Parathyroid adenoma (tissue), 2 donors: ENCODE measurements around the gene POSTN.
"Not testable (repeated sequence)": the region's sequence is repeated elsewhere in the genome, so short reads cannot be mapped to it uniquely, and the experiment has no call there.

Experiments
- H2AFZ ChIP-seq: fragments of 300-600 bp; sonication (generic); one replicate; pipeline ENCODE4 v1.7.0; 2017; ENCODE audit warnings: antibody characterized with exemption, mild to moderate bottlenecking
- H3K27ac ChIP-seq: fragments of 300-600 bp; sonication (generic); one replicate; pipeline ENCODE4 v1.7.0; 2017
- H3K27me3 ChIP-seq: fragments of 300-600 bp; sonication (generic); one replicate; pipeline ENCODE4 v1.7.0; 2017; ENCODE audit warnings: low read length; ENCODE audit not compliant: control insufficient read depth, insufficient read depth
- H3K36me3 ChIP-seq: fragments of 300-600 bp; sonication (generic); one replicate; pipeline ENCODE4 v1.7.0; 2017; ENCODE audit warnings: low read length; ENCODE audit not compliant: control insufficient read depth, insufficient read depth
- H3K4me1 ChIP-seq: fragments of 300-600 bp; sonication (generic); one replicate; pipeline ENCODE4 v1.7.0; 2017; ENCODE audit warnings: control low read depth
- H3K4me2 ChIP-seq: fragments of 300-600 bp; sonication (generic); one replicate; pipeline ENCODE4 v1.7.0; 2017; ENCODE audit warnings: low read length
- H3K4me3 ChIP-seq: fragments of 300-600 bp; sonication (generic); one replicate; pipeline ENCODE4 v1.7.0; 2017; ENCODE audit warnings: low read depth, low read length
- H3K79me2 ChIP-seq: fragments of 300-600 bp; sonication (generic); one replicate; pipeline ENCODE4 v1.7.0; 2017; ENCODE audit warnings: control low read depth
- H3K9ac ChIP-seq: fragments of 300-600 bp; sonication (generic); one replicate; pipeline ENCODE4 v1.7.0; 2017; ENCODE audit warnings: mild to moderate bottlenecking
- H3K9me3 ChIP-seq: fragments of 300-600 bp; sonication (generic); one replicate; pipeline ENCODE4 v1.7.0; 2017; ENCODE audit warnings: low read length; ENCODE audit not compliant: control insufficient read depth
- TF ChIP-seq, protein P1 (sequence below): fragments of 300-600 bp; sonication (generic); IDR thresholded peaks from one replicate; pipeline ENCODE4 v1.7.0; 2017; ENCODE audit warnings: antibody characterized with exemption, mild to moderate bottlenecking
- donor health status: primary hyperparathyroidism.

The POSTN gene

DNA sequence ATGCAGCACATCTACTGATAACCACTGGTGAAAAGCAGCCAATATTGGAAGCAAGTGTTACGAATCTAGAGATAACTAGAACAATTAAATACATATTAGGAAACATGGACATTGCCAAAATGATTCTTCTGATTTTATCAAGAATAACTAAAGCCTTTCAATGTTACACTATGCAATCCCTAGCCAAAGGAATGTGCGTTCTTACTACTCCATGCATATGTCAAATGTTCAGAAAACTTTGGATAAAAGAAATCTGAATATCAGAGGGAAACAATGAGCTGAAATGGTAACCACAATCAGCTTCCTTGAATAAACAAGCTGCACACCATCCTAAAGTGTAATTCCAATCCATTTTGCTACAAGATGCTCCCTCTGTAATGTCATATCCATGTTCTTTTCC, 951 bp upstream of the POSTN start:
- Histone ChIP-seq H2AFZ (no peak overlapping the region), H3K4me2 (no peak overlapping the region), H3K4me1 (no peaks in the 10 kb centered on the region), H3K4me3 (no peak overlapping the region), H3K9ac (no peak overlapping the region), H3K36me3 (no peaks in the 10 kb centered on the region), H3K79me2 (no peaks in the 10 kb centered on the region), H3K27me3 (no peaks in the 10 kb centered on the region), H3K27ac (no peak overlapping the region), H3K9me3 (no peaks in the 10 kb centered on the region)
- TF ChIP-seq, protein P1, sequence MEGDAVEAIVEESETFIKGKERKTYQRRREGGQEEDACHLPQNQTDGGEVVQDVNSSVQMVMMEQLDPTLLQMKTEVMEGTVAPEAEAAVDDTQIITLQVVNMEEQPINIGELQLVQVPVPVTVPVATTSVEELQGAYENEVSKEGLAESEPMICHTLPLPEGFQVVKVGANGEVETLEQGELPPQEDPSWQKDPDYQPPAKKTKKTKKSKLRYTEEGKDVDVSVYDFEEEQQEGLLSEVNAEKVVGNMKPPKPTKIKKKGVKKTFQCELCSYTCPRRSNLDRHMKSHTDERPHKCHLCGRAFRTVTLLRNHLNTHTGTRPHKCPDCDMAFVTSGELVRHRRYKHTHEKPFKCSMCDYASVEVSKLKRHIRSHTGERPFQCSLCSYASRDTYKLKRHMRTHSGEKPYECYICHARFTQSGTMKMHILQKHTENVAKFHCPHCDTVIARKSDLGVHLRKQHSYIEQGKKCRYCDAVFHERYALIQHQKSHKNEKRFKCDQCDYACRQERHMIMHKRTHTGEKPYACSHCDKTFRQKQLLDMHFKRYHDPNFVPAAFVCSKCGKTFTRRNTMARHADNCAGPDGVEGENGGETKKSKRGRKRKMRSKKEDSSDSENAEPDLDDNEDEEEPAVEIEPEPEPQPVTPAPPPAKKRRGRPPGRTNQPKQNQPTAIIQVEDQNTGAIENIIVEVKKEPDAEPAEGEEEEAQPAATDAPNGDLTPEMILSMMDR = no peak

DNA sequence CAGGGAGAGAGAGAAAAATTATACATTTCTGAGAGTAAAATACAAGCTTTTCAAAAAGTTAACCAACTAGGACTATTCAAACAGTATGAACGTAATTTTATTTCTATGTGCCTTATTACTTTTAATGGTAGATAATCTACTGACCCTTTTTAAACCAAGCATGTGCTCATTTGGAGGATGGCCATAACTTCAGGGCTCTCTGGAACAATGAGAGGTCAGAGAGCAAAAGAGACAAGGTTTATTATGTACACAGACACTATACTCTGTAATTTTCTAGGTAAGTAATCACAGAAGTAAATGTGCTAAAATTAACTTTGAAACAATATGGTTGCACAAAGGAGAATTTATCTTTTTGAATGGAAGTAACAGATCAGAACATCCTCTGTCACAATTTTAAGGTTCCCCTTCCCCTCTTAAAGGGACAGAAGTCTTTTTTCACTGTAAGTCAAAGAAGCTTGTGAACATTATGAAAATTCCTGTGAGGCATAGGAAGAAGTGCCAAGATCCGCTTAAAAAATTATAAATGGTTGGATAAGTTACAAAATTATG, 1.0 kb downstream of the POSTN start:
- Histone ChIP-seq H3K36me3 (no peaks in the 10 kb centered on the region), H3K27me3 (no peaks in the 10 kb centered on the region), H3K4me3 (no peak overlapping the region), H3K9ac (no peak overlapping the region), H3K79me2 (no peaks in the 10 kb centered on the region), H2AFZ (no peak overlapping the region), H3K4me1 (no peaks in the 10 kb centered on the region), H3K4me2 (no peak overlapping the region), H3K9me3 (no peaks in the 10 kb centered on the region), H3K27ac (no peak overlapping the region)
- TF ChIP-seq, protein P1 = no peak

DNA sequence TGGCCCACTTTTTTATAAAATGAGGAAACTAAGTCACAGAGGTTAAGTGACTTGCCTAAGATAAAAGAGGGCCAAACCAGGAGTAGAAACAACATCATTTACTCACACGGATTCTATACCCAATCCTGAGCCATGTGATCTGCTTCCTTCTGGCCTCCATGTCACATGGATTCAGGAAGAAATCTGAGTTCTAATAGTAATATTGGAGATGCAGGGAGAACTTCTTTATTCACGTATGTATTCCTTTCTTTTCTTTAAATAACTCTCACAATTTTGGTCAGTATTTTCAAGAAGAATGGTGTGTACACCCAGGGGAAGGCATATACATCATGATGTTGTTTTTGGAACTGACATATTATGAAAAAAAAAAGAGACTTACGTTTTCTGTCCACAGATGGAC, 1.8 kb downstream of the POSTN start:
- TF ChIP-seq, protein P1 = no peak
- no peaks in the 10 kb centered on the region for H3K9me3 ChIP-seq
- H3K27me3 ChIP-seq = no peaks in the 10 kb centered on the region
- no peaks in the 10 kb centered on the region for H3K79me2 ChIP-seq
- H3K4me2 ChIP-seq = no peak overlapping the region
- no peaks in the 10 kb centered on the region for H3K4me1 ChIP-seq
- no peak overlapping the region for H3K4me3 ChIP-seq
- no peak overlapping the region for H3K27ac ChIP-seq
- no peak overlapping the region for H3K9ac ChIP-seq
- no peaks in the 10 kb centered on the region for H3K36me3 ChIP-seq
- no peak overlapping the region for H2AFZ ChIP-seq

DNA sequence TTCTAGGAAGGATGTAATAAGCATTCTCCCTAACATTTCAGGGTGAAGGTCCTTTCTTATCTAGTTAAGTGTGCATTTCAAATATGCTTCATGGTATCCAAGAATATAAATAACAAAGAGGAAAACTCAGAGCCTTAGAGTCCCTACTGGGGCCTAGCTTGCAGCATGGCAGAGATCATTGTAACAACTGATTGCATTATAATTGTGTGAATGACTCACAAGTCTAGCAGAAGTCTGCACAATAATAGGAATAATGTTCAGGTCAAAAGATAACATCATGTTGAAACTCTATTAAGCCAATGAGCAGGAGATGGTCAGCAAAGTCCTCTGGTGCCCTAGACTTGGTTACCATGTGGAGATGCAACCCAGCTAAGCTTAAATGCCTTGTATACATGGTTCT, 3.4 kb downstream of the POSTN start:
- Histone ChIP-seq H3K4me2 (no peak overlapping the region), H3K79me2 (no peaks in the 10 kb centered on the region), H3K9ac (no peak overlapping the region), H2AFZ (no peak overlapping the region), H3K27ac (no peak overlapping the region), H3K4me3 (no peak overlapping the region), H3K9me3 (no peaks in the 10 kb centered on the region), H3K4me1 (no peaks in the 10 kb centered on the region), H3K36me3 (no peaks in the 10 kb centered on the region), H3K27me3 (no peaks in the 10 kb centered on the region)
- TF ChIP-seq, protein P1 = no peak

DNA sequence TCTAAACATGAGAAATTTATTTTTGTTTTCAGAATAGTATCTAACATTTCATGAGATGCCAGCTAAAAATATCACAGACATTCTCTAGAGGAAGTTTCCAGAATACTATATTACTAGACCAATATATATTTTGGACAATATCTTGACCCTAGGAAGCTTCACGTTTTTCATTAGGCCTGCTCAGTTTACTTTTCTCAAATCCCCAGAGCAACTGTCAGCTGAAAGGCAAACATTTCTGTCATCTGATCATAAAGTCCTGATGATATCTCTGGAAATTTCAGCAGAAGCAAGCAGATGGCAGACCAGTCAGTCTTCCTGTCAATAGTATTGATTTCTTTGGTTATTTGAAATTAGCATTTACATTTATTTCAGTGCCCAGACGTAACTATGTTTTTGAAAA, 4.0 kb downstream of the POSTN start:
- Histone ChIP-seq H3K79me2 (no peaks in the 10 kb centered on the region), H3K36me3 (no peaks in the 10 kb centered on the region), H3K27ac (no peak overlapping the region), H3K27me3 (no peaks in the 10 kb centered on the region), H3K4me3 (no peak overlapping the region), H2AFZ (no peak overlapping the region), H3K9me3 (no peaks in the 10 kb centered on the region), H3K4me1 (no peaks in the 10 kb centered on the region), H3K4me2 (no peak overlapping the region), H3K9ac (no peak overlapping the region)
- TF ChIP-seq, protein P1 = no peak

DNA sequence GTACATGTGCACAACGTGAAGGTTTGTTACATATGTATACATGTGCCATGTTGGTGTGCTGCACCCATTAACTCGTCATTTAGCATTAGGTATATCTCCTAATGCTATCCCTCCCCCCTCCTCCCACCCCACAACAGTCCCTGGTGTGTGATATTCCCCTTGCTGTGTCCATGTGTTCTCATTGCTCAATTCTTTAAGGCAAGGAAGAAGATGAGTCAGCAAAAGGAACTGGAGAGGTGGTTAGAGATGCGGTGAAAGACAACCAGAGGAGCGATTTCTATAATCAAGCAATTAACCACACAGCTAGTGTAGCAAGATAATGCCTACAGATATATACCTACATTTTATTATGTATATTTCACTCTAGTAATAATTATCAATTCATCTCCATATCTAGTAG, 9.2 kb downstream of the POSTN start:
- not testable (repeated sequence) for H3K4me2 ChIP-seq, H3K9ac ChIP-seq, H3K9me3 ChIP-seq, H3K4me3 ChIP-seq, H3K27ac ChIP-seq, H3K79me2 ChIP-seq, H3K4me1 ChIP-seq, H3K36me3 ChIP-seq, H3K27me3 ChIP-seq, H2AFZ ChIP-seq
